NCI-H1105 treated with DMSO at 0.1 percent for 48 hours (cell line): ENCODE data around the gene CCNC.

ENCODE experiments used
- DNase-seq: peaks from one replicate; lab custom pipeline; 2025; lab: John Stamatoyannopoulos, UW

CCNC gene

GRCh38 chr6:99547526-99547925 lies 20.9 kb downstream of the CCNC start:
- DNase-seq: no peak

GRCh38 chr6:99545442-99545841 lies 23.0 kb downstream of the CCNC start:
- no peak for DNase-seq

GRCh38 chr6:99543968-99544367 lies 24.5 kb downstream of the CCNC start:
- DNase-seq: no peak

- DNase-seq: no peak
These were observed 37.8 kb downstream of the CCNC start for GRCh38 chr6:99530627-99531026.

- no peak for DNase-seq
These were observed 45.9 kb downstream of the CCNC start for GRCh38 chr6:99522531-99522930.

GRCh38 chr6:99521633-99522151 lies 46.8 kb downstream of the CCNC start:
- peak; percentile 71 for DNase-seq

- peak; percentile 82 for DNase-seq
These were observed 47.4 kb downstream of the CCNC start for GRCh38 chr6:99520855-99521632.

- DNase-seq: no peak
These were observed 49.0 kb downstream of the CCNC start for GRCh38 chr6:99519446-99519845.

GRCh38 chr6:99514089-99514488 lies 54.4 kb downstream of the CCNC start:
- DNase-seq: no peak

- DNase-seq: no peak
These were observed 56.4 kb downstream of the CCNC start for GRCh38 chr6:99512033-99512432.

GRCh38 chr6:99507648-99508047 lies 60.8 kb downstream of the CCNC start:
- DNase-seq: no peak

- DNase-seq: no peak
These were observed 66.7 kb downstream of the CCNC start for GRCh38 chr6:99501762-99502161.

GRCh38 chr6:99498421-99498820 lies 70.0 kb downstream of the CCNC start:
- DNase-seq: no peak

- DNase-seq: no peak
These were observed 73.0 kb downstream of the CCNC start for GRCh38 chr6:99495466-99495865.
